GM23338 (cell line): ENCODE data around the gene MYO1A. TPM values are rescaled to one million over a fixed set of nuclear protein-coding genes. Genes with fewer than 3 reads are reported as not detected.

Experiments
- ATAC-seq: fragments of 200-7000 bp; cut with Tn5 transposase; 3 replicates; pipeline ENCODE4 v1.9.1; 2020
- DNase-seq: peaks from one replicate; pipeline ENCODE4 v3.0.0-alpha.2; 2015; ENCODE audit warnings: low spot score
- H2AFZ ChIP-seq: fragments of 200-600 bp; sonication (generic); 2 replicates; pipeline ENCODE4 v1.8.0; 2016; ENCODE audit warnings: antibody characterized with exemption, mild to moderate bottlenecking, moderate library complexity
- H3F3A ChIP-seq: fragments of 200-600 bp; sonication (generic); replicated peaks from 2 replicates; pipeline ENCODE4 v1.8.0; 2017; ENCODE audit warnings: antibody characterized with exemption, mixed run types, low read depth
- H3K27ac ChIP-seq: fragments of 200-600 bp; sonication (generic); 2 replicates; pipeline ENCODE4 v1.6.1; 2016; ENCODE audit warnings: low read depth
- H3K27me3 ChIP-seq: fragments of 200-600 bp; sonication (generic); 2 replicates; pipeline ENCODE4 v1.8.0; 2016; ENCODE audit warnings: mild to moderate bottlenecking, mixed run types, moderate library complexity; ENCODE audit not compliant: insufficient read depth
- H3K36me3 ChIP-seq: fragments of 200-600 bp; sonication (generic); 2 replicates; pipeline ENCODE4 v1.8.0; 2016; ENCODE audit warnings: mild to moderate bottlenecking; ENCODE audit not compliant: insufficient read depth
- H3K4me1 ChIP-seq: fragments of 200-600 bp; sonication (generic); 2 replicates; pipeline ENCODE4 v1.8.0; 2016; ENCODE audit warnings: mild to moderate bottlenecking, moderate library complexity; ENCODE audit not compliant: insufficient read depth
- H3K4me2 ChIP-seq: fragments of 200-600 bp; sonication (generic); 2 replicates; pipeline ENCODE4 v1.7.1; 2017; ENCODE audit warnings: mixed run types
- H3K4me3 ChIP-seq: fragments of 200-600 bp; sonication (generic); 2 replicates; pipeline ENCODE4 v1.6.1; 2016; ENCODE audit warnings: mixed run types
- H3K79me2 ChIP-seq: fragments of 200-600 bp; sonication (generic); replicated peaks from 2 replicates; pipeline ENCODE4 v1.8.0; 2017; ENCODE audit warnings: mild to moderate bottlenecking; ENCODE audit not compliant: insufficient read depth
- H3K9me2 ChIP-seq: fragments of 200-600 bp; sonication (generic); 2 replicates; pipeline ENCODE4 v1.8.0; 2017; ENCODE audit not compliant: insufficient read depth
- H4K20me1 ChIP-seq: fragments of 200-600 bp; sonication (generic); replicated peaks from 2 replicates; pipeline ENCODE4 v1.8.0; 2017; ENCODE audit warnings: mild to moderate bottlenecking; ENCODE audit not compliant: insufficient read depth
- H3K27ac Mint-ChIP-seq: 2 replicates; pipeline ENCODE4 v1.8.0; 2020; ENCODE audit warnings: inconsistent platforms, mild to moderate bottlenecking, moderate library complexity, mixed read lengths
- H3K27me3 Mint-ChIP-seq: 3 replicates; pipeline ENCODE4 v1.8.0; 2022; ENCODE audit warnings: low read depth, mild to moderate bottlenecking, moderate library complexity, mixed read lengths, inconsistent platforms; ENCODE audit not compliant: insufficient read depth, poor library complexity
- H3K36me3 Mint-ChIP-seq: 3 replicates; pipeline ENCODE4 v1.8.0; 2021; ENCODE audit warnings: low read depth, mild to moderate bottlenecking, inconsistent platforms, moderate library complexity, mixed read lengths
- H3K4me1 Mint-ChIP-seq: 3 replicates; pipeline ENCODE4 v1.8.0; 2020; ENCODE audit warnings: mild to moderate bottlenecking, inconsistent platforms, mixed read lengths
- H3K4me3 Mint-ChIP-seq: 3 replicates; pipeline ENCODE4 v1.8.0; 2021; ENCODE audit warnings: moderate library complexity, mild to moderate bottlenecking, inconsistent platforms, mixed read lengths
- H3K9me3 Mint-ChIP-seq: 3 replicates; pipeline ENCODE4 v1.8.0; 2020; ENCODE audit warnings: moderate library complexity, mild to moderate bottlenecking, inconsistent platforms, mixed read lengths
- CREB1 ChIP-seq: fragments of 250-450 bp; sonication (Bioruptor Pico); IDR thresholded peaks from 2 replicates; pipeline ENCODE4 v1.5.0; 2020; ENCODE audit warnings: low read depth, mild to moderate bottlenecking, moderate library complexity
- CTCF ChIP-seq, 2 experiments: fragments of 200-600 bp in 1 of 2; sonication (generic) in 1 of 2; conservative IDR thresholded peaks; 2 replicates each; pipeline versions ENCODE4 v1.5.1 to v1.6.1; 2016 to 2017; ENCODE audit warnings: antibody characterized with exemption in 2 of 2, low read depth in 2 of 2, mild to moderate bottlenecking in 2 of 2, moderate library complexity in 1 of 2
- ETS1 ChIP-seq: IDR thresholded peaks from 2 replicates; pipeline ENCODE4 v1.6.1; 2016; ENCODE audit warnings: antibody characterized with exemption
- EZH2 ChIP-seq: fragments of 200-600 bp; sonication (generic); IDR thresholded peaks from one replicate; pipeline ENCODE4 v1.8.0; 2017; ENCODE audit warnings: antibody characterized with exemption, mild to moderate bottlenecking, low read depth; ENCODE audit not compliant: unreplicated experiment
- EZH2phosphoT487 ChIP-seq: fragments of 200-600 bp; sonication (generic); IDR thresholded peaks from one replicate; pipeline ENCODE4 v1.8.1; 2018; ENCODE audit warnings: antibody characterized with exemption; ENCODE audit not compliant: unreplicated experiment
- JUNB ChIP-seq: IDR thresholded peaks from one replicate; pipeline ENCODE4 v1.6.1; 2016; ENCODE audit warnings: antibody characterized with exemption; ENCODE audit not compliant: unreplicated experiment
- NANOG ChIP-seq: IDR thresholded peaks from 2 replicates; pipeline ENCODE4 v1.6.1; 2016; ENCODE audit warnings: antibody characterized with exemption, borderline replicate concordance
- POLR2AphosphoS5 ChIP-seq: IDR thresholded peaks from 2 replicates; pipeline ENCODE4 v1.6.1; 2016; ENCODE audit warnings: antibody characterized with exemption, low read depth
- REST ChIP-seq: IDR thresholded peaks from one replicate; pipeline ENCODE4 v1.6.1; 2018; ENCODE audit warnings: antibody characterized with exemption; ENCODE audit not compliant: unreplicated experiment
- STAT1 ChIP-seq: IDR thresholded peaks from one replicate; pipeline ENCODE4 v1.6.1; 2016; ENCODE audit warnings: antibody characterized with exemption; ENCODE audit not compliant: unreplicated experiment
- ZNF114 ChIP-seq: fragments of 250-450 bp; sonication (Bioruptor Pico); IDR thresholded peaks from 2 replicates; pipeline ENCODE4 v1.5.0; 2020; ENCODE audit warnings: mild to moderate bottlenecking, moderate library complexity
- ZNF331 ChIP-seq: fragments of 250-450 bp; sonication (Bioruptor Pico); IDR thresholded peaks from 2 replicates; pipeline ENCODE4 v1.5.0; 2020; ENCODE audit warnings: low read depth, mild to moderate bottlenecking, moderate library complexity
- ZNF462 ChIP-seq: fragments of 250-450 bp; sonication (Bioruptor Pico); IDR thresholded peaks from 2 replicates; pipeline ENCODE4 v1.5.0; 2020; ENCODE audit warnings: mild to moderate bottlenecking, moderate library complexity
- polyA plus RNA-seq: library from polyadenylated mRNA; unstranded; fragments of >200 nt; fragmentation: Nextera tagmentation; extraction: Ambion mirVana; gene quantifications from 2 replicates; pipeline ENCODE4 v1.2.1, GENCODE V29; 2016
- total RNA-seq: library from RNA; depleted of rRNA; stranded (reverse); fragments of >200 nt; shearing (Covaris generic); gene quantifications from 2 replicates; pipeline ENCODE4 v1.2.3, GENCODE V29; 2014

MYO1A gene
- total and polyA plus RNA-seq, 2 experiments from 2014 or later, result not detected

GRCh38 chr12:57058454-57058853 is 8.5 kb upstream of the MYO1A start:
- no peak overlapping the region for H3K4me3 Mint-ChIP-seq
- no peaks in the 10 kb centered on the region for H3K4me1 ChIP-seq
- H3K79me2 ChIP-seq, result no peaks in the 10 kb centered on the region
- H3K9me2 ChIP-seq, result no peaks in the 10 kb centered on the region
- H3K4me1 Mint-ChIP-seq, result no peaks in the 10 kb centered on the region
- peaks cover 8% of the 10 kb centered on the region; the same call in 1 of the 2 replicates for H4K20me1 ChIP-seq
- no peak overlapping the region for H2AFZ ChIP-seq
- peaks cover 47% of the 10 kb centered on the region for H3K36me3 ChIP-seq
- peaks cover 69% of the 10 kb centered on the region for H3K36me3 Mint-ChIP-seq
- TF ChIP-seq JUNB (no peak), POLR2AphosphoS5 (no peak), REST (no peak), EZH2phosphoT487 (no peak), CREB1 (CRISPR knock-in tag) (no peak), CTCF (conservative IDR thresholded peaks at IDR 0.05; ENCODE audit: low read depth in 2 of 2) (no peak), ZNF462 (CRISPR knock-in tag) (no peak), NANOG (no peak), STAT1 (no peak), ZNF114 (CRISPR knock-in tag) (no peak), EZH2 (no peak), ETS1 (no peak), ZNF331 (CRISPR knock-in tag) (no peak)
- no peak for DNase-seq
- H3K27ac ChIP-seq, result no peak overlapping the region
- peaks cover 11% of the 10 kb centered on the region; the same call in 1 of the 2 replicates for H3F3A ChIP-seq
- no peaks in the 10 kb centered on the region for H3K9me3 Mint-ChIP-seq
- no peaks in the 10 kb centered on the region for H3K27me3 ChIP-seq
- H3K27me3 Mint-ChIP-seq, result no peaks in the 10 kb centered on the region
- H3K4me2 ChIP-seq, result no peak overlapping the region
- H3K4me3 ChIP-seq, result no peak overlapping the region
- no peak for ATAC-seq
- no peak overlapping the region for H3K27ac Mint-ChIP-seq
